ENCODE data around the gene ZMYND8.

DNA sequence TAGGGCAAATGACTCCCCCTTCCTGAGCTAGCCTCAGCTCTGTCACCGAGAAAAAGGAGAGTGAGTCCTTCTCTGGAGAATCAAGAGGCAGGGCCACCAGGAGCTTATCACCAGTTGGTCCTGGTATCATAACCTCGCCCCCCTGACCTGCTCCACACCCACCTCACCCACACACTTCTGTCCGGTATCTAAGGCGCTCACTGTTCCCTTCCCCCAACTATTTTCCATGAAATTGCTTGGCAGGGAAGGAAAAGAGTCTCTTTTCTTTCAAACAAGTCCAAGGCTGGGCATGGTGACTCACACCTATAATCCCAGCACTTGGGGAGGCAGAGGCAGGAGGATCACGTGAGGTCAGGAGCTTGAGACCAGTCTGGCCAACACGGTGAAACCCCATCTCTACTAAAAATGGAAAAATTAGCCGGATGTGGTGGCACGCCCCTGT lies 77.6 kb downstream of the ZMYND8 start:
- TF ChIP-seq, protein P1, sequence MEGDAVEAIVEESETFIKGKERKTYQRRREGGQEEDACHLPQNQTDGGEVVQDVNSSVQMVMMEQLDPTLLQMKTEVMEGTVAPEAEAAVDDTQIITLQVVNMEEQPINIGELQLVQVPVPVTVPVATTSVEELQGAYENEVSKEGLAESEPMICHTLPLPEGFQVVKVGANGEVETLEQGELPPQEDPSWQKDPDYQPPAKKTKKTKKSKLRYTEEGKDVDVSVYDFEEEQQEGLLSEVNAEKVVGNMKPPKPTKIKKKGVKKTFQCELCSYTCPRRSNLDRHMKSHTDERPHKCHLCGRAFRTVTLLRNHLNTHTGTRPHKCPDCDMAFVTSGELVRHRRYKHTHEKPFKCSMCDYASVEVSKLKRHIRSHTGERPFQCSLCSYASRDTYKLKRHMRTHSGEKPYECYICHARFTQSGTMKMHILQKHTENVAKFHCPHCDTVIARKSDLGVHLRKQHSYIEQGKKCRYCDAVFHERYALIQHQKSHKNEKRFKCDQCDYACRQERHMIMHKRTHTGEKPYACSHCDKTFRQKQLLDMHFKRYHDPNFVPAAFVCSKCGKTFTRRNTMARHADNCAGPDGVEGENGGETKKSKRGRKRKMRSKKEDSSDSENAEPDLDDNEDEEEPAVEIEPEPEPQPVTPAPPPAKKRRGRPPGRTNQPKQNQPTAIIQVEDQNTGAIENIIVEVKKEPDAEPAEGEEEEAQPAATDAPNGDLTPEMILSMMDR (IDR thresholded peaks at IDR 0.05), result no peak
- no peak for TF ChIP-seq EP300 (IDR thresholded peaks at IDR 0.05)
- no peak for TF ChIP-seq POLR2A (IDR thresholded peaks at IDR 0.05)
- no peak for TF ChIP-seq POLR2AphosphoS5 (IDR thresholded peaks at IDR 0.05)
